CD1c-positive myeloid dendritic cell (primary cell): ENCODE measurements around the gene PLEKHO2.
A peak's percentile ranks its signal among the peaks of the same experiment; 100 is the strongest.

ENCODE experiments used
- DNase-seq: peaks from one replicate; pipeline ENCODE4 v3.0.0-alpha.2; 2016; ENCODE audit errors: extremely low spot score

PLEKHO2 gene

DNA sequence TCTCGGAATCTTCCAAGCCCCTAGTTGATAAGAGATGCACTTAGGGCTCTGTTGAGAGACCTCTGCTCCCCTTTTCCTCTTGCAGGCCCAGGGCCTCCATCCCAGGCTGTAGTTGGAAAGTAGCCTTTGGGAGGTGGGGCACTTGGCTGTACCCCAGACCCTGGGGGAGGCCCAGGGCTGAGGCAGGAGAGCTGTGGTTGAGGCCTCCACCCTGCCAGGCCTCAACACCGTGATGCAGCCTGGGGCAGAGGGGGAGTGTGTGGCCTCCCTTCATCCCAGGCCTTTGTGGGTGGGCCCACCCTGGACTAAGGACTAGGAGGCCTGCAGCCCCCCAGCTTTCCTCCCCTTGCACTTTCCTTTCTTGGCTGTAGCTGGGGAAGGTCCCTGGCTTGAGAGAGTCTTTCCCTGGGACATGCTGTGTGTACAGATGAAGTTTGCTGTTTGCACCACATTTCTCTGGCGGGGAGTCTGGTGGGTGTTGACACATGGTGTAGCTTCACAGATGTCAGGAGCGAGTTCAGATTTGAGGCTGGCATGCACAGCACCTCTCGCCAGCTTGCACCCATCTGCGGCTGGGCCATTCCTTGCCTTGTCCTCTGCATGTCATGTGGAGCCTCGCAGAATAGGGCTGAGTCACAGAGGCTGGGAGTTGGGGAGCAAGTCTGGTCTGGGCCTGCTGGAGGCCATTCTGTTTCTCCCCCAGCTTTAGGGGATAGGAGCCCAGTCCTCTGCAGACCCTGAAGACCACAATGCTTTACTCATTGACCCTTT, 13.7 kb downstream of the PLEKHO2 start:
- no peak for DNase-seq

DNA sequence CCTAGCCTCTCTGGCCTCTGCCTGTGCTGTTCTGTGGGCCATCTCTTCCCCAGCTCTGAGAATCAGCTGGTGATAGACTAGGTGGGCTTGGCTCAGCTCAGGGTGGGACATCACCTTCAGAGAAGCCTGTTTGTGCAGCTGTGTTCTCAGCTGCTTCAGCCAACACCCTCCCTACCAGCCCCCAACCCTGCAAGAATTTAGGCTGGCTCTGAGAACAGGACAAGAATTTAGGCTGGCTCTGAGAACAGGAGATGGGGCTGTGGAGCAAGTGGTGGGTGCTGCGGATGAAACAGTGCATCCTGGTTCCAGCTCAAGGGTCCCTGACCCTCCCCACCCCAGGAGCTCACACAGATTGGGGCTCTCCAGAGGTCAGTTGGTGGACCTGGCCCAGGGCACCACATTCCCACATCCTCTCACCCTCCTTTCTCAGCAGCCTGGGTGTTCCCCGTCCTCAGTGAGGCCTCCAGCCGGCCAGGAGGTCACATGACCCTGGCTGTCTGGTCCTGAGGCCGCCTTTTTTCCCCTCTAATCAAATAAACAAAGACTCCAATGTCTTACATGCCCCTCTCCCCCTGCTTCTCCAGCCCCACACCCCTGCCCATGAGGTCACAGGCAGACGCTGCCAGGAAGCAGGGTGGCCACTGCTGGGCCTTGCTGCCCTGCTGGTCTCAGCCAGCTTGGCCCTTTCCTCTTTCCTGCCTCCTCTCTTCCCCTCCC, 14.9 kb downstream of the PLEKHO2 start:
- DNase-seq = no peak

DNA sequence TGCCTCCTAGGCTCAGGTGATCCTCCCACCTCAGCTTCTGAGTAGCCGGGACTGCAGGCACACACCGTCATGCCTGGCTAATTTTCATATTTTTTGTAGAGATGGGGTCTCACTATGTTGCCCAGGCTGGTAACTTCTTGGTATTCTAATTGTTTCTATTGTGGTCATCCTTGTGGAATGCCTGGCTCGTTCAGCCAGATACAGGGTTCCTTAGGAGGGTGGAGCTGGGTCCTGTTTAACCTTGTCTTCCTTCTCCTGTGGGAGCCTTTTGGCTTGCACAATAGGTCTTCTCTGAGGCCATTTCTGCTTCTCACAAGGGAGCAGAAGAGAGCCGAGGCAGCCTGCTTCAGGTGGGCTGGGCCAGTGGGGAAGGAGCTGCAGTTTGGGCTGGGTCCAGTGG, 15.7 kb downstream of the PLEKHO2 start:
- peak; percentile 41 for DNase-seq

DNA sequence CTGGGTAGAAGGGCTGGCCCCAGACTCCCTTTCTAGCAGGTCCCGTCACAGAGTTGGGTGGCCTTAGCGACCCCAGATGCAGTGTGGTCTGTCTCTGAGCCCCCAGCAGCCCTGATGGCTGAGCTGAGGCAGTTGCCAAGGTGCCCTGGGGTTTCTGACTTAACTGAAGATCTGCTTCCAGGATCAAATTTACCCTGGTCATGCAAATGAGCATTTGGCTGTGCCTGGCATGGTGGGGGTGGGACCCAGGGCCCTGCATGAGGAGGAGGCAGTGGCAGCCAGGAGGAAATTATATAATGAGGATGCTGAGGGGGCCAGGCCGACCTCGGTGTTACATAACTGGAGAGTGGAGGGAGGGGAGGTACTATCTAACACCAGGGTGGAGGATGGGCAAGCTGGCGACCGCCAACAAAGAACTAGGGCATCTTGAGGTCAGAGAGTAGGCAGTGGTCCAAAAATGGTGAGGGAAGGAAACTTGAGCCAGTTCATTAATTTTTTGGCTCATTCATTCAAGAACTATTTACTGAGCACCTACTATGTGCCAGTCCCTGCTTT, 16.4 kb downstream of the PLEKHO2 start:
- no peak for DNase-seq

DNA sequence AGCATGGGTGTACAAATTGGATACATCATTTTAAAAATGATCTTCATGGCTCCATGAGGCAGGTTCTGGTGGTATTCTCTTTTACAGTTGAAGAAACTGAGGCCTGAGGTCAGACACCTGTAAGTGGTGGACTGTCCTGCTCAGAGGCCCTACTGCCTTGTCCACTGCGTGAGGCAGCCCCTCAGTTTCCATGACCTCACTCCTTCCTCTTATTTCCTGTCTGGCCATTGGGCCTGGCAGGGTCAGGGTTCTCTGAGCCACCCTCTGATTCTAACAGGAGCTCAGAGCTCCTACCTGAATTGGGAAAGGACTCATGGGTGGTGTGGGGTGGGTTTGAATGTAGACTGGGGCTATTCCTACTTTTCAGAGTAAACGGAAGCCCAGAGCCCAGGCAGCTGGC, 17.5 kb downstream of the PLEKHO2 start:
- no peak for DNase-seq

DNA sequence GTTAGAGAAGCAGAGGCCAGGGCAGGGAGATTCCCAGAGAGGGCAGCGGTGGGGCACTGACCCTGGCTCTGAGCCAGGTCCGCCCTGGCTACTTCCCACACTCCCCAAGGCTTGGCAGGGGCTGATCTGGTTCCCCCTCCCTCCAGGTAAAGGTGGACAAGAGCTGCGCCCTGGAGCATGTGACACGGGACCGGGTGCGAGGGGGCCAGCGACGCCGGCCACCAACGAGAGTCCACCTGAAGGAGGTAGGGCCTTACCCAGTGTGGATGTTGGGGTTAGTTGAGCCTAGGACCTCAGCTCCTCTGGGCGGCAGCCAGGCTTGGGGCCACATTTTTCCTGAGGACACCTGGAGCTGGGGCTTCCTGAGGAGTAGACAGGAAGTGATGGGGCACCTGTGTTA, 19.6 kb downstream of the PLEKHO2 start:
- no peak for DNase-seq

DNA sequence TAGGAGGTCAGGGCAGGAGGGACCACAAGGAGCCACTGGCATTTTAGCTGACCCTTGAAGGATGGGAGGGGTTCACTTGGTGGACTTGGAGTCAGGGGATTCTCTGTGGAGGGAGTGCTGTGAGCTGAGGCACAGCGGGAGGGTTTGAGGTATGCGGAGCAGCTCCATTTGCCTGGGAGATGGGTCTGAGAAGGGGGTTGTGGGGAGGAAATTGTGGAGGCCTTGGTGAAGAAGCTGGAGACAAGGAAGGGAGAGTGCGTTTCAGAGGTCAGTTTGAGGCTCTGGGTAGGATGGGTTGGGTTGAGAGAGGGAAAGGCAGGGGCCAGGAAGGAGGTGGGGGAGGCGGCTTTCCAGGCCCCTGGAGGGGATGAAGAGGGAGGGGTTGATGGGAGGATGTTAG, 20.2 kb downstream of the PLEKHO2 start:
- DNase-seq = no peak

DNA sequence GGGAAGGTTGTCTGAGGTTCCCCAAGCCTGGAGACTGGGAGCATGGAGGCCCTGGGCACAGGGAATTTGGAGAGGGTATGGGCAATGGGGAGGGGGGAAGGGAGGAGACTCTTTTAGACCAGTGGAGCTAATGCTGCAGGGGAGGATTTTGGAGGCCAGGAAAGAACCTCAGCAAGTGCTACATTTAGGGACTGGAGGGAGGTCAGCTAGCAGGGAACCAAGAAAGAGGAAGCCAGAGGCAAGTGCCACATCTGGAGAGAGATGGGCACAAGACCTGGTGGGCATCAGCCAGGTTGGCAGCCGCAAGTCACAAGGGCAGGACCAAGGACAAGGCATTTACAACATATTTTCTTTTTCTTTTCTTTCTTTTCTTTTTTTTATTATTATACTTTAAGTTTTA, 20.7 kb downstream of the PLEKHO2 start:
- no peak for DNase-seq

DNA sequence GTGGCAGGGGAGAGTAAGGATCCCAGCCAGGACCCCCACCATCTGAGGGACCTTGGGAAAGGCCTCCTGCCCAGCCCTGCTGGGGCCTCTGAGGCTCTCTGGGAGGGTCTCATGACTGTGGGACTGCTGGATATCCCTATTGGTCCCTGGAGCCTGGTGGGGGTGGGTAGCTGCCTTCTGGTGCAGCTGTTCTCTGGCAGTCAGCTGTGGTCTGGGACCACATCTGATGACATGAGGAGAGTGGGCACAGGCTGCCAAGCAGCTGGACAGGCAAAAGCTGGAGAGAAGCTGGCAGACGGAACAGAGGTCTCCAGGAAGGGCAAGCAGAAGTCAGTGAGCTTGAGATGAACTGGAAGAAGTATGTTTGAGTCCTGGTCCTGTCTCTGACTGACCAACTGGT, 22.4 kb downstream of the PLEKHO2 start:
- no peak for DNase-seq

DNA sequence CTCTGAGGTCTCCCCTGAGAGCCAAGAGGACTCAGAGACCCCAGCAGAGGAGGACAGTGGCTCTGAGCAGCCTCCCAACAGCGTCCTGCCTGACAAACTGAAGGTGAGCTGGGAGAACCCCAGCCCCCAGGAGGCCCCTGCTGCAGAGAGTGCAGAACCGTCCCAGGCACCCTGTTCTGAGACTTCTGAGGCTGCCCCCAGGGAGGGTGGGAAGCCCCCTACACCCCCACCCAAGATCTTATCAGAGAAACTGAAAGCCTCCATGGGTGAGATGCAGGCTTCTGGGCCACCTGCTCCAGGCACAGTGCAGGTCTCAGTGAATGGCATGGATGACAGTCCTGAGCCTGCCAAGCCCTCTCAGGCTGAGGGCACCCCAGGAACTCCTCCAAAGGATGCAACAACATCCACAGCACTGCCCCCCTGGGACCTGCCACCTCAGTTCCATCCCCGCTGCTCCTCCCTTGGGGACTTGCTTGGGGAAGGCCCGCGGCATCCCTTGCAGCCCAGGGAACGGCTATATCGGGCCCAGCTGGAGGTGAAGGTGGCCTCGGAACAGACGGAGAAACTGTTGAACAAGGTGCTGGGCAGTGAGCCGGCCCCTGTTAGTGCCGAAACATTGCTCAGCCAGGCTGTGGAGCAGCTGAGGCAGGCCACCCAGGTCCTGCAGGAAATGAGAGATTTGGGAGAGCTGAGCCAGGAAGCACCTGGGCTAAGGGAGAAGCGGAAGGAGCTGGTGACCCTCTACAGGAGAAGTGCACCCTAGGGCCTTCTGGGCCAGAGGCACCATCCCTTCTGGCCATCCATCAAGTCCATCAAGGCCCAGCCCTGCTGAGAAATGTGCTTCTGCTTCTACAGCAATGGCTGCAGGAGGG, 23.6 kb downstream of the PLEKHO2 start:
- no peak for DNase-seq

DNA sequence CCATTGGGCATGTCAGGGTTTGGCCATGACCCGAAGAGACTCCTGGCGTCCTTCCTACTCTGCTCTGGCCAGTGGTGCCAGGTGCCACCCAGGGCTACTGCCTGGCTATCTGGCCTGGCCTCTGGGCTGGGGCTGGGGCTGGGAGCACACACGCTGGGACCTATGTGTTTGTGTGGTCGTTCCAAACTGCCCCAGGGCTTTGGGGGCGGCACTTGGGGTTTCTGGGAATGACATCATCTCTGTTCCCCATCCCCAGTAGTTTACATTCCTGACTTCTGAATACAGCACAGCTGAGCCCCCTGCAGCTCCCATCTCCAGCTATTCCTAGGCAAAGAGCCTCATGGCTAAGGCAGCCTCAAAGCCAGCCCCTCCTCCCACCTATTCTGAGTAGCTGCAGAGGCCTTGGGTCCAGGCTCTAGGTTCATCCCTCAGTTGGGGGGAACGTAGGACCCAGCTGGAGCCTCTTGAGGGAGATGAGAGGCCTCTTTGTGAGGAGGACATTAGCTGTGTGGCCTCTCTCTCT, 24.3 kb downstream of the PLEKHO2 start:
- no peak for DNase-seq

DNA sequence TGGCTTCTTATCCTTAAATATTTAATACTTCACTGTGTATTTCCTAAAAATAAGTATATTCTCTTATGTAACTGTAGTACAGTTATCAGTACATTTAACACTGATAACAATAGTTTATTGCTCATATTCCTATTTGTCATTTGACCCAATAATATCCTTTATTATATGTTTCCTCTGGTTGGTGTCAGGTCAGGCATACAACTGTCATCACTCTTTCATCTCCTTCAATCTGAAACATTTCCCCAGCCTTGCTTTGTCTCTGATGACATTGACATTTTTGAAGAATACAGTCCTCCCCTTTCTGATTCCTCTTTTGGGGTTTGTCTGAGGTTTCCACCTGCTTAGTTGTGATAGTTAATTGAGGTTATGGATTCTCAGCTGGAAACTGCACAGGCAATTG, 27.8 kb downstream of the PLEKHO2 start:
- no peak for DNase-seq

DNA sequence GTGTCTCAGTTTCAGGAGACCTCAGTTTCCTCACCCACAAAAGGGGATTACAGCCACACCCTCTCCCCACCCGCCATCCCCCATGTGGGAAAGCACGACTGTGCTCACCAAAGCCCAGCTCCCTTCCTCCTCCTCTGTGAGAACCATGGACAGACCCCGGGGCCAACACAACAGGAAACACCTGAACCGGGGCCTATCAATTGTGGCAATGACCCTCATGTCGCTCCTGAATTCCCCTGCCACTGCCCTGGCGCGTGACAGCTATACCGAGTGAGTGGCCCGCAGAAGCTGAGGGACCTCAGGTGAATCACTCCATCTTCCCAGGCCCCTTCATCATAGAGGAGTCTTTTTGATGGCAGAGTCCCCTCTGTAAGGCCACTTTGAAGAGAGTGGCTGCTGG, 28.6 kb downstream of the PLEKHO2 start:
- no peak for DNase-seq

DNA sequence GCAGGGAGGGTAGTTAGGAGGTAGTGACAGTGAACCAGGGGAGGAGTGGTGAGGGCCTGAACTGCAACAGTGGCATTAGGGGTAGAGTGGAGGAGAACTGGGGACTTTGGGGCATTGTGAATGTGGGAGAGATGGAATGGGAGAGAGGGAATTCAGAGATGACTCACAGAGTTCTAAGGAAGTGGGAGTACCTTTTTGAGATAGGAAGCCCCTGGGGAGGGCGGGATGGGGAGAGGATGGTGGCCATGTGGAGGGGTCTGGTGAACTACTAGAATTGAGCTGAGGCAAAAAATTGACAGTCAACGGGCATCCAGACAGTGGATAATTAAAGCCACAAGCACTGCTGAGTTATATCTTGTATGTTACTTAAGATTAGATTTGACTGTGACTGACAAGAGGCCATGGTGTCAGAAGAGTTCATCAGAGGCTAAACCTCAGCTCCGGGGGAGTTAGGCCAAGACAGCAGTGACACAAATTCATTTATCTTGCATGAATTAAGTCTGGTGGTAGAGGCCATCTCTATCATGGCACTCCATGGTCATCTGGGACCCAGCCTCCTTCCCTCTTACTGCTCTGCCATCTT, 34.0 kb downstream of the PLEKHO2 start:
- no peak for DNase-seq

DNA sequence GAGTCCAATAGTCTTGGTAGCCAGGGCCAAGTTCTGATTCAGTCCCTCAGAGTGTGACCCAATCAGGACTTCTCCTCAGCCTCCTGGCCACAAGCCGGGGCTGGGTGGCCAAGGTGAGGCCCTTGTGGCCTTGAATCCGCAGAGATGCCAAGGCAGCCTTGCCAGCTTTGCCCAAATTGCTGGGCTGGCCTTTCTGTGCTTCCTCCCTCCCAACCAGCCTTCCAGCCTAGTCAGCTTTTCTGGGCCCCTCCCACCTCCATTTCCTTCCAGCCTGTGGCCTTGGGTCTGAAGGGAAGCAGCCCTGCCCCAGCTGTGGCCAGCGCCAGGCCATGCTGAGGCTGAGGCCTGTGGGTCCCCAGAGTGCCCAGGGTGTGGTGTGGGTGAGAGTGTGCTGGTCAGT, 35.7 kb downstream of the PLEKHO2 start:
- DNase-seq = peak; percentile 80

DNA sequence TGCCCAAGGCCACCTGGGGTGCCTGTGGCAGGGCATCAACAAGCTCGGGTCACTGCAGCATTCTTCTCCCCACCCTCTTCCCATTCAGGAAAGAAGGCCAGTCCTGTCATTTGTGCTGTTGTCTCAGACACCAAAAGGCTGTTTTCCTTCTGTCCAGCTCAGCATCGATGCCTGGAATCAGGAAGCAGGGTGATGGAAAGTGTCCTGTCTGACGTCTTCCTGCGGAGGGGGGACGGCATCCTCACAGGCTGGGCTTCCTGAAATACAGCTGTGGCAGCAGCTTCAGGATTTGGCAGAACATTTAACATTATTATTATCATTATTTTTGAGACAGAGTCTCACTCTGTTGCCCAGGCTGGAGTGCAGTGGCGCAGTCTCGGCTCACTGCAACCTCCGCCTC, 37.0 kb downstream of the PLEKHO2 start:
- peak; percentile 51 for DNase-seq

DNA sequence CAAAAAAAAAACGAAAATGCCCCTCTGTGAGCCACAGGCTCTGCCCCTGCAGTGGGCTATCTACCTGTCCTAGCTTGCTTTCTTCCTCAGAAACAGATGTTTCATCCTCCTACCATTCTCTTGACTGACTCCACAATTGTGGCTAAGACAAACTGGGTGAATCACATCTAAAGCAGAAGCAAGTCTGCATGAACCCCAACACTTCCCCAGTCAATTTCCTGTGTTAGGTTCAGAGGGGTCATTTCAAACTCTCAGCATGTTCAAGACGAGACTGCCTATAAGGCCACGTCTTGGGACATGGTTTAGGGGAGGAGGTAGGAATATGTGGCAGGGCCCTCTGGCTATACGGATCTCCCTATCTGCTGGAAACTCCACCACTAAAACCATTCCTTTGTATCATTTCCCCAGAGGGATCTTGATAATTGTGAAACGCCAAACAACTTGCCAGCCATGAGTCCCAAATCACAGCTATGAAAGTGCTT, 41.4 kb downstream of the PLEKHO2 start:
- DNase-seq = peak; percentile 90

DNA sequence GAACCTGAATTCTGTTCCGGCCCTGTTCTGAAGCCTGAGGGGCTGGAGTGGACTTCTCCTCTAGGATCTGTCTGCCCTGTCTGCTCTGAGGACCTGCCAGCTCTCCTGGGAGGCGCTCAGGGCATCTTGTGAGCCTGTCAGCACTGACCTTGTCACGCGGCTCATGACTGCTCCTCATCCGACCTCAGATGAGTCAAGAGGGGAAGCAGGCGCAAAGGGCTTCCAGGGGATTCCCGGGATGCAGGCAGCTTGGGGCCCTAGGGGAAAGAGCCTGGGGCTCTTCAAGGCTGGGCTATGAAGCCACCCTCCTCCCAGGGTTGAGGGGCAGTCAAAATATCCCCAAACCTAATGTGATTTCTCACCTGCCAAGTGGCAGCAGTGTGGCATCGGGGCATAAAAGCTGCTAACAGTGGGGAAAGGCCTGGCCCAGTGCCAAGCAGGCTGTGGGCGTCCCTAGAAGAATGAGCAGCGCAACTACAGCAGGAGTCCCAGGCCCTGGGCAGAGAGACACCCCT, 42.3 kb downstream of the PLEKHO2 start:
- DNase-seq = peak; percentile 96

DNA sequence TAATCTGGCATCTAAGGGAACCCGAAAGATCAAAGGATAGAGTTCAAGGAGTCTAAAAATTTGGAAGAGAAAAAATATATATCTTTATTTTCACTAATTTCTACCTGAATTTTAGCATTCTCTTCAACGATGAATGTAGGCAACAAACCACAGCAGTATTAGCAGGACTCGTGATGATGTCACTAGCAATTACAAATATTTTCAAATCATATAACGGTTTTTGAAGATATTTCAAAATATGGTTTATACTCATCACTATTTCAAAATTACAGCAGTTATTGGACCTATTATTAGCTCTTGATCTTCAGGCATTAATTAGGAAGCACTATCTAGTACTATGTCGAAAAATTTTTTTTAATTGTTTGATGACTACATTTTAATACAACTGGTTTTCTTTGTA, 43.0 kb downstream of the PLEKHO2 start:
- peak; percentile 48 for DNase-seq

DNA sequence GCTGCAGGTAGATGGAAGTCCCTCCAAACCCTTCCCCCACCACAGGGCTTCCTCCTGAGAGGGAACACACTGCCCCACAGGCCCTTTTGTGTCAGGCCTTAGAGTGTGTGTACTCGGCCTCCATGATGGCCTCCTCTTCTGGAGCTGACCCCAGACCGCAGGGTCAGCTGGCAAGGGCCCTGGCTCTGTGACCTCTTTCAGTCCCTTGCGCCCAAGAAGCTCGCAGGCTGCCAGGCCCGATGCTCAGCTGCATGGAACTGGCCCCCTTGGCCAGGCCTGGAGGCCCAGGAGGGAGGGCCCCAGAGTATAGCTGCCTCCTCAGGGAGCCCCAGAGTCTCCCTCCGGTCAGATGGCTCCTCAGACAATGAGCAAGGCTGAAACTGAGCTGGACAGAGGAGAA, 46.6 kb downstream of the PLEKHO2 start:
- DNase-seq = no peak

DNA sequence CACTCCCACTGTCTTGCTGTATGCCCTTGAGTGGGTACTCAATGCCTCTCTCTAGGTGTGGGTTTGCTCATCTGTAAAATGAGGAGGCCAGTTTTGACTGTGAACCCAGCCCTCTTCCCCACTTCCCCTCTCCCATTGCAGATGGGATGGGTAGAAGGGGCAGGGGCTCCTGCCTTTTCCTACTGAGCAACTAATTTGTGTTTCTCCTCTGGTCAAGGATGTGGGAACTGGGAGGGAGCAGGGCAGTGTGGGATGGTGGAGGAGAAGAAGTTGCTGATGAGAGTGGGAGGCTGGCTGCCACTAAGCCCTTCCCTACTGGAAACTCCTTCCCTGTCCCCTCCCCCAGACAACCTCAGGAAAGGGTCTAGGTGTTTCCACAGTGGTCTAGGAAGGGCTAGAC, 49.8 kb downstream of the PLEKHO2 start:
- peak; percentile 53 for DNase-seq
